HG03442 (cell line): ENCODE measurements around the gene MYO15A.

Experiments
- ATAC-seq: cut with Tn5 transposase; IDR thresholded peaks from one replicate; pipeline ENCODE4 v1.9.1; 2021; ENCODE audit warnings: mild to moderate bottlenecking, moderate library complexity; ENCODE audit not compliant: unreplicated experiment

The MYO15A gene

GRCh38 chr17:18157354-18157985 lies 48.9 kb downstream of the MYO15A start:
- no peak for ATAC-seq

GRCh38 chr17:18158022-18158600 lies 49.6 kb downstream of the MYO15A start:
- ATAC-seq = peak; percentile 40

GRCh38 chr17:18159551-18160120 lies 51.1 kb downstream of the MYO15A start:
- ATAC-seq = no peak

GRCh38 chr17:18160128-18160856 lies 51.7 kb downstream of the MYO15A start:
- ATAC-seq = no peak

- no peak for ATAC-seq
Measured at GRCh38 chr17:18161207-18162145, 52.9 kb downstream of the MYO15A start.

GRCh38 chr17:18163547-18163946 lies 55.0 kb downstream of the MYO15A start:
- ATAC-seq = no peak

GRCh38 chr17:18166894-18167293 lies 58.3 kb downstream of the MYO15A start:
- ATAC-seq = no peak

GRCh38 chr17:18167421-18167820 lies 58.9 kb downstream of the MYO15A start:
- no peak for ATAC-seq

GRCh38 chr17:18172531-18173278 lies 64.1 kb downstream of the MYO15A start:
- no peak for ATAC-seq

GRCh38 chr17:18173740-18174139 lies 65.2 kb downstream of the MYO15A start:
- ATAC-seq = no peak

- no peak for ATAC-seq
Measured at GRCh38 chr17:18176176-18176575, 67.6 kb downstream of the MYO15A start.

- no peak for ATAC-seq
Measured at GRCh38 chr17:18177133-18177532, 68.6 kb downstream of the MYO15A start.

- no peak for ATAC-seq
Measured at GRCh38 chr17:18177722-18178121, 69.2 kb downstream of the MYO15A start.

- ATAC-seq = no peak
Measured at GRCh38 chr17:18179196-18179595, 70.6 kb downstream of the MYO15A start.

GRCh38 chr17:18179804-18180203 lies 71.2 kb downstream of the MYO15A start:
- ATAC-seq = no peak

GRCh38 chr17:18181358-18181757 lies 72.8 kb downstream of the MYO15A start:
- ATAC-seq = no peak

- no peak for ATAC-seq
Measured at GRCh38 chr17:18182110-18182977, 73.8 kb downstream of the MYO15A start.

- ATAC-seq = peak; percentile 37
Measured at GRCh38 chr17:18182978-18183333, 74.4 kb downstream of the MYO15A start.
